ENCODE measurements around the gene KRT37. TPM values are rescaled to one million over a fixed set of nuclear protein-coding genes. Genes with fewer than 3 reads are reported as not detected.
"Not testable (repeated sequence)": the region's sequence is repeated elsewhere in the genome, so short reads cannot be mapped to it uniquely, and the experiment has no call there.

KRT37 gene
- polyA plus RNA-seq, 4 donors = not detected

- 73 to 78% (median 76%) methylated on average over 9 of the region's 9 CpGs for WGBS, 3 donors
- not testable (repeated sequence) for DNase-seq; H3K9me3 ChIP-seq (ENCODE audit: control insufficient read depth in 2 of 2, insufficient read depth in 1 of 2, low read depth in 1 of 2, low read length in 1 of 2); H3K27ac ChIP-seq (ENCODE audit: low read depth in 1 of 3, low read length in 2 of 3); H3K4me1 ChIP-seq (ENCODE audit: control insufficient read depth in 3 of 3, insufficient read depth in 2 of 3, low read depth in 1 of 3, low read length in 2 of 3); FAIRE-seq; H3K36me3 ChIP-seq (ENCODE audit: control insufficient read depth in 3 of 3, insufficient read depth in 2 of 3, low read depth in 1 of 3, low read length in 3 of 3); H3K4me3 ChIP-seq (ENCODE audit: low read depth in 1 of 3, low read length in 3 of 3)
- peaks cover 0 to 11% (median 4%) of the 10 kb centered on the region in 3 donors for H3K27me3 ChIP-seq (ENCODE audit: control insufficient read depth in 3 of 3, insufficient read depth in 3 of 3, low read length in 3 of 3)
These were observed 6.0 kb upstream of the KRT37 start for GRCh38 chr17:41430376-41430775.

GRCh38 chr17:41429667-41430066 lies 5.3 kb upstream of the KRT37 start:
- peaks cover 0 to 8% (median 4%) of the 10 kb centered on the region in 3 donors for H3K27me3 ChIP-seq (ENCODE audit: control insufficient read depth in 3 of 3, insufficient read depth in 3 of 3, low read length in 3 of 3)
- H3K9me3 ChIP-seq (ENCODE audit: control insufficient read depth in 2 of 2, insufficient read depth in 1 of 2, low read depth in 1 of 2, low read length in 1 of 2) = no peaks in the 10 kb centered on the region
- DNase-seq = no peak
- H3K4me3 ChIP-seq (ENCODE audit: low read depth in 1 of 3, low read length in 3 of 3) = no peak overlapping the region
- FAIRE-seq = no peak
- 71 to 74% (median 71%) methylated on average over 7 of the region's 7 CpGs for WGBS, 3 donors
- H3K36me3 ChIP-seq (ENCODE audit: control insufficient read depth in 3 of 3, insufficient read depth in 2 of 3, low read depth in 1 of 3, low read length in 3 of 3) = no peaks in the 10 kb centered on the region
- H3K27ac ChIP-seq (ENCODE audit: low read depth in 1 of 3, low read length in 2 of 3) = no peak overlapping the region
- H3K4me1 ChIP-seq (ENCODE audit: control insufficient read depth in 3 of 3, insufficient read depth in 2 of 3, low read depth in 1 of 3, low read length in 2 of 3) = no peaks in the 10 kb centered on the region

GRCh38 chr17:41428591-41429291 lies 4.4 kb upstream of the KRT37 start:
- WGBS, 3 donors = 65 to 69% (median 67%) methylated on average over 4 of the region's 4 CpGs
- no peak for FAIRE-seq
- no peak overlapping the region for H3K27ac ChIP-seq (ENCODE audit: low read depth in 1 of 3, low read length in 2 of 3)

GRCh38 chr17:41422586-41422985 lies 1.8 kb downstream of the KRT37 start:
- FAIRE-seq; H3K9me3 ChIP-seq (ENCODE audit: control insufficient read depth in 2 of 2, insufficient read depth in 1 of 2, low read depth in 1 of 2, low read length in 1 of 2); H3K4me1 ChIP-seq (ENCODE audit: control insufficient read depth in 3 of 3, insufficient read depth in 2 of 3, low read depth in 1 of 3, low read length in 2 of 3); H3K36me3 ChIP-seq (ENCODE audit: control insufficient read depth in 3 of 3, insufficient read depth in 2 of 3, low read depth in 1 of 3, low read length in 3 of 3); H3K4me3 ChIP-seq (ENCODE audit: low read depth in 1 of 3, low read length in 3 of 3); H3K27ac ChIP-seq (ENCODE audit: low read depth in 1 of 3, low read length in 2 of 3); DNase-seq: not testable (repeated sequence)
- 85 to 89% (median 88%) methylated on average over 11 of the region's 11 CpGs for WGBS, 3 donors
- peaks cover 0 to 11% (median 0%) of the 10 kb centered on the region in 3 donors for H3K27me3 ChIP-seq (ENCODE audit: control insufficient read depth in 3 of 3, insufficient read depth in 3 of 3, low read length in 3 of 3)

More at GRCh38 chr17:41428591-41429291, 4.4 kb upstream of the KRT37 start:
- Histone ChIP-seq H3K4me3 (ENCODE audit: low read depth in 1 of 3, low read length in 3 of 3) (no peak overlapping the region), H3K27me3 (ENCODE audit: control insufficient read depth in 3 of 3, insufficient read depth in 3 of 3, low read length in 3 of 3) (peaks cover 0 to 8% (median 4%) of the 10 kb centered on the region in 3 donors), H3K4me1 (ENCODE audit: control insufficient read depth in 3 of 3, insufficient read depth in 2 of 3, low read depth in 1 of 3, low read length in 2 of 3) (no peaks in the 10 kb centered on the region), H3K9me3 (ENCODE audit: control insufficient read depth in 2 of 2, insufficient read depth in 1 of 2, low read depth in 1 of 2, low read length in 1 of 2) (no peaks in the 10 kb centered on the region), H3K36me3 (ENCODE audit: control insufficient read depth in 3 of 3, insufficient read depth in 2 of 3, low read depth in 1 of 3, low read length in 3 of 3) (no peaks in the 10 kb centered on the region)
- no peak for DNase-seq

- Histone ChIP-seq H3K27ac (ENCODE audit: low read depth in 1 of 3, low read length in 2 of 3) (no peak overlapping the region), H3K36me3 (ENCODE audit: control insufficient read depth in 3 of 3, insufficient read depth in 2 of 3, low read depth in 1 of 3, low read length in 3 of 3) (no peaks in the 10 kb centered on the region), H3K9me3 (ENCODE audit: control insufficient read depth in 2 of 2, insufficient read depth in 1 of 2, low read depth in 1 of 2, low read length in 1 of 2) (no peaks in the 10 kb centered on the region), H3K4me3 (ENCODE audit: low read depth in 1 of 3, low read length in 3 of 3) (no peak overlapping the region), H3K27me3 (ENCODE audit: control insufficient read depth in 3 of 3, insufficient read depth in 3 of 3, low read length in 3 of 3) (peaks cover 0 to 11% (median 0%) of the 10 kb centered on the region in 3 donors), H3K4me1 (ENCODE audit: control insufficient read depth in 3 of 3, insufficient read depth in 2 of 3, low read depth in 1 of 3, low read length in 2 of 3) (no peaks in the 10 kb centered on the region)
- WGBS, 3 donors = 69 to 83% (median 81%) methylated on average over 4 of the region's 4 CpGs
- DNase-seq = no peak
- no peak for FAIRE-seq
These were observed 2.8 kb downstream of the KRT37 start for GRCh38 chr17:41421617-41422016.

- Histone ChIP-seq H3K4me3 (ENCODE audit: low read depth in 1 of 3, low read length in 3 of 3) (no peak overlapping the region), H3K27ac (ENCODE audit: low read depth in 1 of 3, low read length in 2 of 3) (no peak overlapping the region), H3K36me3 (ENCODE audit: control insufficient read depth in 3 of 3, insufficient read depth in 2 of 3, low read depth in 1 of 3, low read length in 3 of 3) (no peaks in the 10 kb centered on the region), H3K4me1 (ENCODE audit: control insufficient read depth in 3 of 3, insufficient read depth in 2 of 3, low read depth in 1 of 3, low read length in 2 of 3) (no peaks in the 10 kb centered on the region), H3K9me3 (ENCODE audit: control insufficient read depth in 2 of 2, insufficient read depth in 1 of 2, low read depth in 1 of 2, low read length in 1 of 2) (no peaks in the 10 kb centered on the region), H3K27me3 (ENCODE audit: control insufficient read depth in 3 of 3, insufficient read depth in 3 of 3, low read length in 3 of 3) (peaks cover 0 to 11% (median 0%) of the 10 kb centered on the region in 3 donors)
- FAIRE-seq = no peak
- WGBS, 3 donors = 81 to 88% (median 87%) methylated on average over 9 of the region's 9 CpGs
- no peak for DNase-seq
These were observed 3.3 kb downstream of the KRT37 start for GRCh38 chr17:41421116-41421515.

GRCh38 chr17:41420134-41420533 lies 4.3 kb downstream of the KRT37 start:
- 70 to 89% (median 84%) methylated on average over 4 of the region's 4 CpGs for WGBS, 3 donors
- Histone ChIP-seq H3K27me3 (ENCODE audit: control insufficient read depth in 3 of 3, insufficient read depth in 3 of 3, low read length in 3 of 3) (peaks cover 0 to 11% (median 0%) of the 10 kb centered on the region in 3 donors), H3K27ac (ENCODE audit: low read depth in 1 of 3, low read length in 2 of 3) (no peak overlapping the region), H3K9me3 (ENCODE audit: control insufficient read depth in 2 of 2, insufficient read depth in 1 of 2, low read depth in 1 of 2, low read length in 1 of 2) (no peaks in the 10 kb centered on the region), H3K36me3 (ENCODE audit: control insufficient read depth in 3 of 3, insufficient read depth in 2 of 3, low read depth in 1 of 3, low read length in 3 of 3) (no peaks in the 10 kb centered on the region), H3K4me1 (ENCODE audit: control insufficient read depth in 3 of 3, insufficient read depth in 2 of 3, low read depth in 1 of 3, low read length in 2 of 3) (no peaks in the 10 kb centered on the region), H3K4me3 (ENCODE audit: low read depth in 1 of 3, low read length in 3 of 3) (no peak overlapping the region)
- FAIRE-seq = no peak
- no peak for DNase-seq

GRCh38 chr17:41419716-41420115 lies 4.7 kb downstream of the KRT37 start:
- H3K27me3 ChIP-seq (ENCODE audit: control insufficient read depth in 3 of 3, insufficient read depth in 3 of 3, low read length in 3 of 3) = peaks cover 0 to 11% (median 0%) of the 10 kb centered on the region in 3 donors
- H3K4me3 ChIP-seq (ENCODE audit: low read depth in 1 of 3, low read length in 3 of 3) = no peak overlapping the region
- H3K27ac ChIP-seq (ENCODE audit: low read depth in 1 of 3, low read length in 2 of 3) = no peak overlapping the region
- whole genome bisulfite sequencing, 3 donors = 89 to 96% (median 93%) methylated on average over 4 of the region's 4 CpGs
- H3K9me3 ChIP-seq (ENCODE audit: control insufficient read depth in 2 of 2, insufficient read depth in 1 of 2, low read depth in 1 of 2, low read length in 1 of 2) = no peaks in the 10 kb centered on the region
- DNase-seq (no peak), FAIRE-seq (no peak)
- H3K36me3 ChIP-seq (ENCODE audit: control insufficient read depth in 3 of 3, insufficient read depth in 2 of 3, low read depth in 1 of 3, low read length in 3 of 3) = no peaks in the 10 kb centered on the region
- no peaks in the 10 kb centered on the region for H3K4me1 ChIP-seq (ENCODE audit: control insufficient read depth in 3 of 3, insufficient read depth in 2 of 3, low read depth in 1 of 3, low read length in 2 of 3)

Measured in small intestine (tissue), 7 donors.